Measurements from ENCODE around the gene TNS1.

TNS1 gene

DNA sequence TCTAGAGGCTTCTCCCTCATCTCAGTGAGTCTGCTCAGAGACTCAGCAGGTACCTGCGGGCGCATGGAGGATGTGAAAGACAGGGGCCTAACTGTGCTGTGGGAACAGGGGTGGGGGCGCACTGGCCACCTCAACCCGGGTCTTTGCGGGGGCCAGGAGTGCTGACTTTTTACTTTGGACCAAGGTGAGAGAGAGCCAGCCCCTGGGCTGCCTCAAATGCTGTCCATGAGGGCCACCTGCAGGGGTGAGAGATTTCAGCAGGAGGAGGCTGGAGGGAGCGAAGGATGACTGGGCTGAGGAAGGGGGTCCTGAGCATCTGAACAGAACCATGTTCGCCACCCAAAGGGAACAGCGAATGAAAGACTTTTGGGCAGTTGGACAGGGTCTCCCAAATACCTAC, 129.4 kb downstream of the TNS1 start:
- DNase-seq (ENCODE audit: low read depth, low spot score) = no peak

- no peak for DNase-seq (ENCODE audit: low read depth, low spot score)
Observed at GRCh38 chr2:217872319-217872718, 130.5 kb downstream of the TNS1 start.

- no peak for DNase-seq (ENCODE audit: low read depth, low spot score)
Observed at GRCh38 chr2:217870528-217871011, 132.2 kb downstream of the TNS1 start.

- no peak for DNase-seq (ENCODE audit: low read depth, low spot score)
Observed at GRCh38 chr2:217868911-217869334, 133.9 kb downstream of the TNS1 start.

DNA sequence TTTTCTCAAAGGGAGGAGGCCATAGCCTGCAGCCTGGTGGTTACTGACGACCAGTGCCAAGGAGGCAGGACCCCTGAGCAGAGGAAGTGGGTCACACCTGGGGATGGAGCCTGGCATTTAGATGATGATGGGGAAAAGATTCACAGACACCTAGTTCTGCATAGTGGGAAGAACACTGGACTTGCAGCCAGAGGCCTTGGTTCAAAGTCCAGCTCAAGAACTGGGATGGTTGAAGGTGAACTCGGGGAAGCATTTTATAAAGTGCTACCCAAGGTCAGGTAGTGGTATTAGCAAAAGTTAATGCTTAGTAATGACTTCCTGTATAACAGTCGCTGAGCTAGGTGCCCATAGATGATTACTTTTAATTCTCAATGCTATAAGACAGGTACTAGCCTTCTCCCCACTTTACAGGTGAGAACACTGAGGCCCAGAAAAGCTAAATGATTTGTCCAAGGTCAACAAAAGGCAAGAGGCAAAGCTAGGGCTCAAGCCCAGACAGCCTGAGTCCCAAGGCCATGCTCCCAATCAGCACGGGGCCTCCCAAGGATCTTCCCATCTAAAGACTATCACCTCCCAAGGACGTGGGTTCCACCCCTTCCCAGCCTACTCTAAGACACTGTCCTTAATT, 134.4 kb downstream of the TNS1 start:
- no peak for DNase-seq (ENCODE audit: low read depth, low spot score)

- no peak for DNase-seq (ENCODE audit: low read depth, low spot score)
Observed at GRCh38 chr2:217866457-217866856, 136.3 kb downstream of the TNS1 start.

GRCh38 chr2:217864963-217865772, 137.6 kb downstream of the TNS1 start:
- no peak for DNase-seq (ENCODE audit: low read depth, low spot score)

- DNase-seq (ENCODE audit: low read depth, low spot score) = no peak
Observed at GRCh38 chr2:217863883-217864282, 138.9 kb downstream of the TNS1 start.

- DNase-seq (ENCODE audit: low read depth, low spot score) = no peak
Observed at GRCh38 chr2:217861334-217861877, 141.4 kb downstream of the TNS1 start.

DNA sequence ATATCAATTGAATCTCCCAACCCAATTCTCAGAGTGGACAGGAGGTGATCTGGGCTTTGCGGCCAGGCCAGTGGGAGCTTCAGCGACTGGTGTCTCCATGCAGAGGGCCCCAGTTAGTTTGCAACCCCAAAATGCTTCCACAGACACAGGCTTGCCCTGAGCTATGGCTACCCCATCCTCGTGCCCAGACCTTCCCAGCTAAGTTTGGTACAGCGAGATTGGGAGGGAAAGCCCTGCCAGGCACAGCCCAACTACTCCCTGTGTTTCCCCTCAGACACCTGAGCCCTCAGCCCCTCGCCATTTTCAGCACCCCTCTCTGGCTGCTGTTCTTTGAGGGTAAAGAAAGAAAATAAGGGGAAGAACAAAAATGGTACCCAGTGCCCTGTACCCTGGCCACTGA, 142.9 kb downstream of the TNS1 start:
- no peak for DNase-seq (ENCODE audit: low read depth, low spot score)

DNA sequence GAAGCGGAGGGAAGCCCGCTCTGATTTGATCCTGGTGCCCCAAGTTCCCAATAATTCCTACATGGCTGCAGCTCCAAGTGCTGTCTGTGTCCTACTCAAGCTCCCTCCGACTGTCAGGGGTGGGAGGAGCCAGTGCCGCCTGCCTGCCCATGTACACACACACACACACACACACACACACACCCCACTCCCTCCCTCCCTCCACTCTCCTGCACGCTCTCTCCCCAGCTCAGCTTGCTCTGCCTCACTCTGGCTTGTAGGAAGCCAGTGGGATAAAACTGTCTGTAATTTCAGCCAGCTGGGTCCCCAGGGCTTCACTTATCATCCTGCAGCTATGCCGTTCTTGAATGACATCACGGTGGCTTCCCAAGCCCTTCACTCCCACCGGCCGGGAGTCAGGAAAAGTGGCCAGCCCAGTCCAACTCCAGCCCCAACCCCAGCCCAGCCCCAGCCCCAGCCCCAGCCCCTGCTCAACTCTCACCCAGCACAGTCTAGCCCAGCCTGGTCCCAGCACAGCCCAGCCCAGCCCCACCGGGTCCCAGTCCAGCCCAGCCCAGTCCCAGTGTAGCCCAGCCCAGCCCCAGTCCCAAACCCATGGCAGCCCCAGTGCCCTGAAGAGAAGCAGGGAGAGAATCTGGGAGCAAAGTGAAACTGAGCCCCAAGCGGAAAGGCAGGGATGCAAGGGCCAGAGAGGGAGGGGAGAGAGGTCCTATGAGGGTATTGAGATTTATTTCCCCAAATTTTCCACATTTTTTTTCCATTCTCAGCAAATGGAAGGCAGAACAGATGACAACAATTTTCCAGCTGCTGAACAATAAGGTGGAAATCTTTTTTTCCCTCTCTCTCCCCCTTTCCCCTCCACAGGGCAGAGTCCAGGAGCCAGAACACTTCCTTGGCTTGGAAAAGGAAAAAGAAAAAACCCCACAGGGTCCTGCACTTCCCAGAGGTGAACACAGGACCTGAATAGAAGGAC, 144.0 kb downstream of the TNS1 start:
- peak; percentile 47 for DNase-seq (ENCODE audit: low read depth, low spot score)

DNA sequence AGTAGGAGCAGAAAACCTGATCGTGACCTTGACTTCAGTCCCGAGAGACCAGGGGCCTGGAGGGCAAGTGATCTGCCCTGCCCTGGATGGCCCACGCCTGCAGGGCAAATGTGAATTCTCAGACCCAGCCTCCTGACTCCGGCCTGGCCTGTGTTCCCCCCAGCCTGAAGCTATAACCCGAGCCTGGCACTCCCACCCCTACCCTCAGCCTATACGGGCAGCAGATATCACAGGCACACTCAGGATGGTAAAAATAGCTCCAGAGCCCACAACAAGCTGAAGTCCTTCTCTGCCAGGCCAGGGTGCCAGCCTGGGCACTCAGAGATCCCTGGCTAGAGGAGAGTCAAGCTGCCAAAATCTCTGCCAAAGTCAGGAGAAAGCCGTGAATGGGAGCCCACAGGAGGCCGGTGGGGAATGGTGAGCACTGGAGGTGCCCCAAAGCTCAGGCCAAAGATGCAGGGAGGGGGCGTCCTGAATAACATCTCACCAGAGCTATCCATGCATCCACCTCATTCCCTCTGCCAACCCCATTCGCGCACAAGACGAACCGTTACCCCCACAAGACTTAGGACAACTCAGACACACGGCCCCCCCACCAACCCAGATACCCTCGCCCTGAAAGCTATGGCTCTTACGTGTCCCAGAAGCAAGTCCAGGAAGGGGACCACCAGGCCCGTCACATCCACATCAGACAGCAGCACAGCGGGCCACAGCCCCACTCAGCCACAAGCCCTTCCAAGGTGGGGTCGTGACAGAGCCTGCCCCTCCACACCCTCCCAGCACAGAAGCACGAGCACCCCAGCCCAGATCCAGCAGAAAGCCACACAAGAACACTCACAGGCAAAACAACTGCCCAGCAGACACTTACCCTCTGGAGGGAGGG, 144.9 kb downstream of the TNS1 start:
- DNase-seq (ENCODE audit: low read depth, low spot score) = no peak

- DNase-seq (ENCODE audit: low read depth, low spot score) = no peak
Observed at GRCh38 chr2:217856871-217857270, 145.9 kb downstream of the TNS1 start.

GRCh38 chr2:217856159-217856558, 146.6 kb downstream of the TNS1 start:
- no peak for DNase-seq (ENCODE audit: low read depth, low spot score)

GRCh38 chr2:217854684-217855420, 147.9 kb downstream of the TNS1 start:
- DNase-seq (ENCODE audit: low read depth, low spot score) = no peak

DNA sequence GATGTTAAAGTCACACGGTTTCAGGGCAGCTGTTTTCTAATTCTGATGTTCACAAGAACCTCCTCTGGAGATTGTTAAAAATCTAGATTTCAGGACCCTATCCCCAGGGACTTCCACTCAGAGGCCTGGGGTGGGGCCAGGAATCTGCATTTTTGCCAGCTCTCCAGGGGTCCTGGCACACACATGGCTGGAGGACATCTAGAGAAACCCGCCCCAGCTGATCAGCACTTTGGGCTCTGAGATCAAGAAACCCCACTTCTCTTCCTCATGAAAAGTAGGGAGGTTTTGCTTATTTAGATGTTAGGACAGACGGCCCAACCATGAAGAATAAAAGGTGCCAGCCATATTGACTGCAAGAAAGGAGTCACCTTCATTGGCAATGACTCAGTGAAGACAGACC, 148.8 kb downstream of the TNS1 start:
- no peak for DNase-seq (ENCODE audit: low read depth, low spot score)

GRCh38 chr2:217853301-217853881, 149.4 kb downstream of the TNS1 start:
- DNase-seq (ENCODE audit: low read depth, low spot score) = no peak

GRCh38 chr2:217852555-217853211, 150.1 kb downstream of the TNS1 start:
- DNase-seq (ENCODE audit: low read depth, low spot score) = no peak

Measured in brain pericyte (primary cell).